Activated gamma-delta T cell treated with anti-CD3 and anti-CD28 coated beads, Interleukin-2, amount 50 U/mL, for 16 hours (primary cell): ENCODE results near the gene TBX15.

Experiments used
- DNase-seq: peaks from one replicate; pipeline ENCODE4 v3.0.0-alpha.2; 2020; ENCODE audit warnings: low read depth

TBX15 gene

GRCh38 chr1:118988186-118989005 is at the start of gene TBX15:
TBX15 (minus strand) TSS chr1:118988343; CDS start chr1:118987795, 548 bp downstream.
- no peak for DNase-seq

- no peak for DNase-seq
Measured at GRCh38 chr1:119034359-119034758, 46.2 kb upstream of the TBX15 start.

GRCh38 chr1:119032986-119033385 is 44.8 kb upstream of the TBX15 start:
- DNase-seq = no peak

GRCh38 chr1:119027759-119028158 is 39.6 kb upstream of the TBX15 start:
- no peak for DNase-seq

- DNase-seq = no peak
Measured at GRCh38 chr1:119026956-119027355, 38.8 kb upstream of the TBX15 start.

GRCh38 chr1:119015547-119015946 is 27.4 kb upstream of the TBX15 start:
- no peak for DNase-seq

GRCh38 chr1:119012383-119012782 is 24.2 kb upstream of the TBX15 start:
- no peak for DNase-seq

- no peak for DNase-seq
Measured at GRCh38 chr1:119011706-119012105, 23.6 kb upstream of the TBX15 start.

GRCh38 chr1:119011116-119011515 is 23.0 kb upstream of the TBX15 start:
- no peak for DNase-seq

GRCh38 chr1:119010201-119010600 is 22.1 kb upstream of the TBX15 start:
- DNase-seq = no peak

- no peak for DNase-seq
Measured at GRCh38 chr1:119009312-119009655, 21.1 kb upstream of the TBX15 start.

GRCh38 chr1:119008483-119009311 is 20.6 kb upstream of the TBX15 start:
- no peak for DNase-seq

GRCh38 chr1:119007670-119008482 is 19.7 kb upstream of the TBX15 start:
- DNase-seq = no peak

- DNase-seq = no peak
Measured at GRCh38 chr1:119007339-119007669, 19.2 kb upstream of the TBX15 start.

- DNase-seq = no peak
Measured at GRCh38 chr1:119006406-119007279, 18.5 kb upstream of the TBX15 start.

- DNase-seq = no peak
Measured at GRCh38 chr1:119005724-119006405, 17.7 kb upstream of the TBX15 start.

GRCh38 chr1:119004781-119005180 is 16.6 kb upstream of the TBX15 start:
- DNase-seq = no peak

GRCh38 chr1:119004129-119004527 is 16.0 kb upstream of the TBX15 start:
- no peak for DNase-seq

GRCh38 chr1:119003413-119004128 is 15.4 kb upstream of the TBX15 start:
- no peak for DNase-seq

GRCh38 chr1:119002028-119002686 is 14.0 kb upstream of the TBX15 start:
- no peak for DNase-seq
